Measurements from ENCODE around the gene ZNHIT1. TPM values are rescaled to one million over a fixed set of nuclear protein-coding genes. Genes with fewer than 3 reads are reported as not detected.
"Not testable (repeated sequence)": the region's sequence is repeated elsewhere in the genome, so short reads cannot be mapped to it uniquely, and the experiment has no call there.

The ZNHIT1 gene
- total and polyA plus RNA-seq, 4 donors, result 57.2 to 95.5 (median 80.7) TPM

- DNase-seq (ENCODE audit: low read depth in 4 of 6, low spot score in 6 of 6), result no peak
- H3K36me3 ChIP-seq (ENCODE audit: control insufficient read depth, insufficient read depth, low read length), result peaks cover 42% of the 10 kb centered on the region
- WGBS (ENCODE audit: insufficient coverage), result 22% methylated on average over 31 of the region's 32 CpGs
- peak overlapping the region; percentile 96 for H3K27ac ChIP-seq (ENCODE audit: low read depth, low read length)
- H3K4me3 ChIP-seq (ENCODE audit: low read depth, low read length), result peak overlapping the region; percentile 95
- H3K27me3 ChIP-seq (ENCODE audit: control insufficient read depth, insufficient read depth, low read length), result no peaks in the 10 kb centered on the region
- no peaks in the 10 kb centered on the region for H3K9me3 ChIP-seq (ENCODE audit: control insufficient read depth, insufficient read depth, low read length)
- peaks cover 20% of the 10 kb centered on the region for H3K4me1 ChIP-seq (ENCODE audit: control insufficient read depth, insufficient read depth, low read length)
Measured at GRCh38 chr7:101245147-101245668, 27.2 kb downstream of the ZNHIT1 start.

- DNase-seq (ENCODE audit: low read depth in 4 of 6, low spot score in 6 of 6), result no peak
- 100% methylated on average over 4 of the region's 5 CpGs for WGBS (ENCODE audit: insufficient coverage)
- no peaks in the 10 kb centered on the region for H3K27me3 ChIP-seq (ENCODE audit: control insufficient read depth, insufficient read depth, low read length)
- H3K9me3 ChIP-seq (ENCODE audit: control insufficient read depth, insufficient read depth, low read length), result no peaks in the 10 kb centered on the region
- no peak overlapping the region for H3K4me3 ChIP-seq (ENCODE audit: low read depth, low read length)
- no peak overlapping the region for H3K27ac ChIP-seq (ENCODE audit: low read depth, low read length)
- H3K4me1 ChIP-seq (ENCODE audit: control insufficient read depth, insufficient read depth, low read length), result peaks cover 39% of the 10 kb centered on the region
- H3K36me3 ChIP-seq (ENCODE audit: control insufficient read depth, insufficient read depth, low read length), result peaks cover 30% of the 10 kb centered on the region
Measured at GRCh38 chr7:101248276-101248675, 30.3 kb downstream of the ZNHIT1 start.

GRCh38 chr7:101250324-101250723 lies 32.4 kb downstream of the ZNHIT1 start:
- Histone ChIP-seq H3K4me1 (ENCODE audit: control insufficient read depth, insufficient read depth, low read length) (peaks cover 25% of the 10 kb centered on the region), H3K27me3 (ENCODE audit: control insufficient read depth, insufficient read depth, low read length) (no peaks in the 10 kb centered on the region), H3K4me3 (ENCODE audit: low read depth, low read length) (no peak overlapping the region), H3K36me3 (ENCODE audit: control insufficient read depth, insufficient read depth, low read length) (peaks cover 30% of the 10 kb centered on the region), H3K27ac (ENCODE audit: low read depth, low read length) (no peak overlapping the region), H3K9me3 (ENCODE audit: control insufficient read depth, insufficient read depth, low read length) (no peaks in the 10 kb centered on the region)
- DNase-seq (ENCODE audit: low read depth in 4 of 6, low spot score in 6 of 6), result no peak
- WGBS (ENCODE audit: insufficient coverage), result 88% methylated on average over 3 of the region's 3 CpGs

- Histone ChIP-seq H3K4me1 (ENCODE audit: control insufficient read depth, insufficient read depth, low read length) (peaks cover 21% of the 10 kb centered on the region), H3K27me3 (ENCODE audit: control insufficient read depth, insufficient read depth, low read length) (peaks cover 2% of the 10 kb centered on the region), H3K36me3 (ENCODE audit: control insufficient read depth, insufficient read depth, low read length) (peaks cover 30% of the 10 kb centered on the region), H3K9me3 (ENCODE audit: control insufficient read depth, insufficient read depth, low read length) (no peaks in the 10 kb centered on the region), H3K27ac (ENCODE audit: low read depth, low read length) (peak overlapping the region; percentile 52), H3K4me3 (ENCODE audit: low read depth, low read length) (peak overlapping the region; percentile 91)
- peak; percentile 94 to 99 (median 98) for DNase-seq (ENCODE audit: low read depth in 4 of 6, low spot score in 6 of 6)
- WGBS (ENCODE audit: insufficient coverage), result under 1% methylated on average over 46 of the region's 55 CpGs
Measured at GRCh38 chr7:101251871-101252659, 34.1 kb downstream of the ZNHIT1 start.

GRCh38 chr7:101253199-101253598 lies 35.2 kb downstream of the ZNHIT1 start:
- H3K4me3 ChIP-seq (ENCODE audit: low read depth, low read length); H3K27ac ChIP-seq (ENCODE audit: low read depth, low read length); H3K27me3 ChIP-seq (ENCODE audit: control insufficient read depth, insufficient read depth, low read length); DNase-seq (ENCODE audit: low read depth in 4 of 6, low spot score in 6 of 6); H3K9me3 ChIP-seq (ENCODE audit: control insufficient read depth, insufficient read depth, low read length): not testable (repeated sequence)
- peaks cover 21% of the 10 kb centered on the region for H3K4me1 ChIP-seq (ENCODE audit: control insufficient read depth, insufficient read depth, low read length)
- 94% methylated on average over 4 of the region's 5 CpGs for WGBS (ENCODE audit: insufficient coverage)
- H3K36me3 ChIP-seq (ENCODE audit: control insufficient read depth, insufficient read depth, low read length), result peaks cover 21% of the 10 kb centered on the region

GRCh38 chr7:101255796-101256195 lies 37.8 kb downstream of the ZNHIT1 start:
- no CpG with 5 or more reads among the region's 4 CpGs for WGBS (ENCODE audit: insufficient coverage)
- Histone ChIP-seq H3K4me3 (ENCODE audit: low read depth, low read length) (no peak overlapping the region), H3K9me3 (ENCODE audit: control insufficient read depth, insufficient read depth, low read length) (no peaks in the 10 kb centered on the region), H3K36me3 (ENCODE audit: control insufficient read depth, insufficient read depth, low read length) (peaks cover under 1% of the 10 kb centered on the region), H3K4me1 (ENCODE audit: control insufficient read depth, insufficient read depth, low read length) (peaks cover 17% of the 10 kb centered on the region), H3K27me3 (ENCODE audit: control insufficient read depth, insufficient read depth, low read length) (peaks cover 2% of the 10 kb centered on the region), H3K27ac (ENCODE audit: low read depth, low read length) (no peak overlapping the region)
- no peak for DNase-seq (ENCODE audit: low read depth in 4 of 6, low spot score in 6 of 6)

GRCh38 chr7:101258243-101258731 lies 40.3 kb downstream of the ZNHIT1 start:
- peaks cover 2% of the 10 kb centered on the region for H3K27me3 ChIP-seq (ENCODE audit: control insufficient read depth, insufficient read depth, low read length)
- H3K36me3 ChIP-seq (ENCODE audit: control insufficient read depth, insufficient read depth, low read length), result no peaks in the 10 kb centered on the region
- no peak overlapping the region for H3K27ac ChIP-seq (ENCODE audit: low read depth, low read length)
- 100% methylated on average over 1 of the region's 7 CpGs for WGBS (ENCODE audit: insufficient coverage)
- no peak for DNase-seq (ENCODE audit: low read depth in 4 of 6, low spot score in 6 of 6)
- no peak overlapping the region for H3K4me3 ChIP-seq (ENCODE audit: low read depth, low read length)
- H3K9me3 ChIP-seq (ENCODE audit: control insufficient read depth, insufficient read depth, low read length), result no peaks in the 10 kb centered on the region
- no peaks in the 10 kb centered on the region for H3K4me1 ChIP-seq (ENCODE audit: control insufficient read depth, insufficient read depth, low read length)

- H3K36me3 ChIP-seq (ENCODE audit: control insufficient read depth, insufficient read depth, low read length); H3K27me3 ChIP-seq (ENCODE audit: control insufficient read depth, insufficient read depth, low read length); H3K9me3 ChIP-seq (ENCODE audit: control insufficient read depth, insufficient read depth, low read length); DNase-seq (ENCODE audit: low read depth in 4 of 6, low spot score in 6 of 6); H3K4me1 ChIP-seq (ENCODE audit: control insufficient read depth, insufficient read depth, low read length); H3K4me3 ChIP-seq (ENCODE audit: low read depth, low read length); H3K27ac ChIP-seq (ENCODE audit: low read depth, low read length): not testable (repeated sequence)
- WGBS (ENCODE audit: insufficient coverage), result 75% methylated on average over 4 of the region's 6 CpGs
Measured at GRCh38 chr7:101264102-101264706, 46.2 kb downstream of the ZNHIT1 start.

GRCh38 chr7:101265622-101266516 lies 47.9 kb downstream of the ZNHIT1 start:
- 90% methylated on average over 13 of the region's 17 CpGs for WGBS (ENCODE audit: insufficient coverage)
- no peaks in the 10 kb centered on the region for H3K27me3 ChIP-seq (ENCODE audit: control insufficient read depth, insufficient read depth, low read length)
- no peak overlapping the region for H3K4me3 ChIP-seq (ENCODE audit: low read depth, low read length)
- no peak for DNase-seq (ENCODE audit: low read depth in 4 of 6, low spot score in 6 of 6)
- H3K9me3 ChIP-seq (ENCODE audit: control insufficient read depth, insufficient read depth, low read length), result no peaks in the 10 kb centered on the region
- peaks cover 6% of the 10 kb centered on the region for H3K4me1 ChIP-seq (ENCODE audit: control insufficient read depth, insufficient read depth, low read length)
- H3K36me3 ChIP-seq (ENCODE audit: control insufficient read depth, insufficient read depth, low read length), result no peaks in the 10 kb centered on the region
- H3K27ac ChIP-seq (ENCODE audit: low read depth, low read length), result no peak overlapping the region

All from spinal cord (tissue), 10 donors.